OCI-LY3 (cell line): ENCODE results near the gene CHN2.

ENCODE experiments used
- H2AFZ ChIP-seq: fragments of 200-600, 300-600 bp; shearing (Covaris generic); 2 replicates; pipeline ENCODE4 v1.6.0; 2014; ENCODE audit warnings: antibody characterized with exemption, low read depth, low read length
- H3K27ac ChIP-seq: fragments of 200-600, 300-600 bp; sonication (generic); 2 replicates; pipeline ENCODE4 v1.5.1; 2014; ENCODE audit warnings: mild to moderate bottlenecking, low read length, moderate library complexity, mixed read lengths
- H3K27me3 ChIP-seq: fragments of 200-600, 300-600 bp; sonication (generic); 2 replicates; pipeline ENCODE4 v1.6.1; 2014; ENCODE audit warnings: low read depth, low read length, mixed read lengths
- H3K36me3 ChIP-seq: fragments of 200-600, 300-600 bp; sonication (generic); replicated peaks from 2 replicates; pipeline ENCODE3; 2014; ENCODE audit warnings: low read depth, low read length, mixed read lengths
- H3K4me1 ChIP-seq: fragments of 300-600, 200-600 bp; sonication (generic); 2 replicates; pipeline ENCODE4 v1.6.1; 2014; ENCODE audit warnings: low read length, mixed read lengths
- H3K4me2 ChIP-seq: fragments of 200-600, 300-600 bp; sonication (generic); 2 replicates; pipeline ENCODE4 v1.6.1; 2014; ENCODE audit warnings: low read length, mixed read lengths
- H3K4me3 ChIP-seq: fragments of 300-600, 200-600 bp; sonication (generic); 2 replicates; pipeline ENCODE4 v1.5.1; 2014; ENCODE audit warnings: antibody characterized with exemption, mild to moderate bottlenecking, low read length, moderate library complexity
- H3K79me2 ChIP-seq: fragments of 300-600, 200-600 bp; shearing (Covaris generic); 2 replicates; pipeline ENCODE4 v1.6.1; 2014; ENCODE audit warnings: mild to moderate bottlenecking, low read length, mixed read lengths
- H3K9ac ChIP-seq: fragments of 300-600, 200-600 bp; shearing (Covaris generic); 2 replicates; pipeline ENCODE4 v1.6.0; 2014; ENCODE audit warnings: mild to moderate bottlenecking, low read length, moderate library complexity
- H3K9me3 ChIP-seq: fragments of 200-600, 300-600 bp; shearing (Covaris generic); 2 replicates; pipeline ENCODE4 v1.6.1; 2014; ENCODE audit warnings: low read length, mixed read lengths; ENCODE audit not compliant: insufficient read depth
- H4K20me1 ChIP-seq: fragments of 200-600, 300-600 bp; sonication (generic); 2 replicates; pipeline ENCODE4 v1.6.1; 2016; ENCODE audit warnings: low read length, mixed read lengths; ENCODE audit not compliant: insufficient read depth
- EZH2phosphoT487 ChIP-seq: fragments of 200-600 bp; shearing (Covaris generic); IDR thresholded peaks from 2 replicates; pipeline ENCODE4 v1.6.1; 2018; ENCODE audit warnings: antibody characterized with exemption, mixed run types, low read depth
- TF ChIP-seq, protein P1 (sequence below): fragments of 200-600, 300-600 bp; sonication (generic); IDR thresholded peaks from 2 replicates; pipeline ENCODE4 v1.5.1; 2014; ENCODE audit warnings: antibody characterized with exemption, low read length, low read depth

Gene CHN2

DNA sequence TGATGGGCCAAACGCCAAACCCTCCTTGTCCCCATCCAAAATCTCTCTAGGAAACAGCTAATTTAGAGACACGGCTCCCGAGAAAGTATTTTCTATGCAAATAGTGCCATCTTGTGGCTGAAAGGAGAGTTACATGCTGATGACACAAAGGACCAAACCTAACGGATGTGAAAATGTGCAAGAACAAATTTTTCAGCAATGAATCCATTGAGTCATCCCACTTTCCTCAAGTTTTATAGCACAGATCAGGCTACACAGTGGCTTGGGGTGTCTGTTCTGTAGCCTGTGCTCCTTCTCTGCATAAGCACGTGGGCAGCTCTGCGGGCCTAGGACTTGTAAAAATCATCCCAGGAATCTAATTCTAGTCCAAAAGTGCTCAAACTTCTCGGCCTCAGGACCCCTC, 214.3 kb downstream of the CHN2 start:
- Histone ChIP-seq H3K27me3 (peaks cover 9% of the 10 kb centered on the region; the same call in 1 of the 2 replicates), H4K20me1 (no peaks in the 10 kb centered on the region), H3K36me3 (no peaks in the 10 kb centered on the region), H3K4me3 (no peak overlapping the region), H3K4me2 (no peak overlapping the region), H3K9me3 (no peaks in the 10 kb centered on the region), H3K79me2 (no peaks in the 10 kb centered on the region), H3K27ac (no peak overlapping the region), H3K9ac (no peak overlapping the region), H2AFZ (no peak overlapping the region), H3K4me1 (no peaks in the 10 kb centered on the region)
- TF ChIP-seq EZH2phosphoT487: no peak
- TF ChIP-seq, protein P1, sequence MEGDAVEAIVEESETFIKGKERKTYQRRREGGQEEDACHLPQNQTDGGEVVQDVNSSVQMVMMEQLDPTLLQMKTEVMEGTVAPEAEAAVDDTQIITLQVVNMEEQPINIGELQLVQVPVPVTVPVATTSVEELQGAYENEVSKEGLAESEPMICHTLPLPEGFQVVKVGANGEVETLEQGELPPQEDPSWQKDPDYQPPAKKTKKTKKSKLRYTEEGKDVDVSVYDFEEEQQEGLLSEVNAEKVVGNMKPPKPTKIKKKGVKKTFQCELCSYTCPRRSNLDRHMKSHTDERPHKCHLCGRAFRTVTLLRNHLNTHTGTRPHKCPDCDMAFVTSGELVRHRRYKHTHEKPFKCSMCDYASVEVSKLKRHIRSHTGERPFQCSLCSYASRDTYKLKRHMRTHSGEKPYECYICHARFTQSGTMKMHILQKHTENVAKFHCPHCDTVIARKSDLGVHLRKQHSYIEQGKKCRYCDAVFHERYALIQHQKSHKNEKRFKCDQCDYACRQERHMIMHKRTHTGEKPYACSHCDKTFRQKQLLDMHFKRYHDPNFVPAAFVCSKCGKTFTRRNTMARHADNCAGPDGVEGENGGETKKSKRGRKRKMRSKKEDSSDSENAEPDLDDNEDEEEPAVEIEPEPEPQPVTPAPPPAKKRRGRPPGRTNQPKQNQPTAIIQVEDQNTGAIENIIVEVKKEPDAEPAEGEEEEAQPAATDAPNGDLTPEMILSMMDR: peak; percentile 72

DNA sequence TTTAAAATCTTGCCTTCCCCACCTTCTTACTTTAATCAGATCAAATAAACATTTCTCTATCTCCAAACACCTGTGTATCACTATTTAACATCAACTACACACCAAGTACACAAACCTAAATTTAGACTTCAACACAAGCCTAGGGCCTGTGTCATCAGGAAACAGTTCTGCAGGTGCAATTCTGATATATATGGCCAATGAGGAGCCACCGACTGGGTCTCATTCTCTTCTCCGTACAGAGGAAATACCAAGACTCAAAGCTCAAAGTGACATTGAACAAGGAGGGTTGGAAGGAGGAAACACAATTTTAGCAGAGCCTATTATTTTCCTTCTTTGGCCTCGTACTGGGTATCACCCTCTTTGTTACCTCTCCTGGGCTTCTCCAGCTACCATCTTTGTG, 216.4 kb downstream of the CHN2 start:
- Histone ChIP-seq H3K27ac (no peak overlapping the region), H4K20me1 (no peaks in the 10 kb centered on the region), H3K4me3 (no peak overlapping the region), H3K9ac (no peak overlapping the region), H3K27me3 (peaks cover under 1% of the 10 kb centered on the region; the same call in 1 of the 2 replicates), H2AFZ (no peak overlapping the region), H3K36me3 (no peaks in the 10 kb centered on the region), H3K4me1 (no peaks in the 10 kb centered on the region), H3K4me2 (no peak overlapping the region), H3K79me2 (no peaks in the 10 kb centered on the region), H3K9me3 (no peaks in the 10 kb centered on the region)
- TF ChIP-seq EZH2phosphoT487: no peak
- TF ChIP-seq, protein P1: no peak

DNA sequence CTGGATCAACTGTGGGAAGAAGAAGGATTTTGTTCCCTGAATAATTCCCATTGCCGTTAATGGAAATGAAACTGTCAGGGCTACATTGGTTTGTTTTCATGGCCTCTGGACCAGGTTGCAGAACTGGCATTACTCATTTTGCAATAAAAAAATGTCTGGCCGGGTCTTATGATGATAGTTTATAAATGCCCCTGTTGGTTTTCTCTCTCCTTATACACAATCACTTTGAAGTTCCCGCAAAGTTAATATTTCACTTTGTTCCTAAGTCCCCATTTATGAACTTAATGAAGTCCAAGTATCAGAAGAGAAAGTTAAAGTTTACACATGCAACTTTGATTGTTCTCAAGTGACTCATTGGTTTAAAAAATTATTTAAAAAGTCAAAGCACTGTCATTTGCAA, 218.3 kb downstream of the CHN2 start:
- H3K36me3 ChIP-seq: no peaks in the 10 kb centered on the region
- H3K4me1 ChIP-seq: no peaks in the 10 kb centered on the region
- H3K27ac ChIP-seq: no peak overlapping the region
- no peak overlapping the region for H3K4me2 ChIP-seq
- H3K4me3 ChIP-seq: no peak overlapping the region
- H3K9ac ChIP-seq: no peak overlapping the region
- H4K20me1 ChIP-seq: no peaks in the 10 kb centered on the region
- H3K79me2 ChIP-seq: no peaks in the 10 kb centered on the region
- no peak overlapping the region for H2AFZ ChIP-seq
- H3K27me3 ChIP-seq: no peaks in the 10 kb centered on the region
- no peaks in the 10 kb centered on the region for H3K9me3 ChIP-seq
- TF ChIP-seq, protein P1: no peak
- TF ChIP-seq EZH2phosphoT487: no peak

DNA sequence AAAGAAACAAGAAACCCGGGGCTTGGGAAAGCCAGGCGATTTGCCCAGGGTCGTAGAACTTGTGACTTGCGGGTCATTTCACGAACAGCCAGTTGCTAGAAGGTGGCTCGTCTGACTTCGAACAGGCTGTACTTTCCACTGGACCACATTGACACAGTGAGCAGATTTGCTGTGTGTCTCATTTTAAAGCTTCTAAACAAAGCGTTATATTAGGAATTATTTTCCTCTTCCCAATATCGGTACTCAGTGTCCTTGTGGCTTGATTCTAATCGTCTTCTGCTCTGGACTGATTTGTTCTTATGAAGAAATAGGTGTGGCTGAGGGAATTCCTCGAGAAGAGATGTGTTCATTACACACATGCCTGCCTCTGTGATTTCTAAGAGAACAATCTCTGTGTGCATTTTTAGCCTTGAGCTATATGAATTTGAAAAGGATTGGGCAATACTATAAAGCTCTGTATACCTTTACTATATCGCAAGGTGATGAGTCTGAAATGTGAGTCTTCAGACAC, 219.1 kb downstream of the CHN2 start:
- H3K27me3 ChIP-seq: no peaks in the 10 kb centered on the region
- H3K9ac ChIP-seq: no peak overlapping the region
- no peaks in the 10 kb centered on the region for H4K20me1 ChIP-seq
- no peaks in the 10 kb centered on the region for H3K79me2 ChIP-seq
- H3K4me3 ChIP-seq: no peak overlapping the region
- H3K4me1 ChIP-seq: no peaks in the 10 kb centered on the region
- H3K36me3 ChIP-seq: no peaks in the 10 kb centered on the region
- H3K9me3 ChIP-seq: no peaks in the 10 kb centered on the region
- no peak overlapping the region for H3K4me2 ChIP-seq
- TF ChIP-seq, protein P1: no peak
- no peak for TF ChIP-seq EZH2phosphoT487
- H3K27ac ChIP-seq: no peak overlapping the region
- H2AFZ ChIP-seq: no peak overlapping the region
